Activated naive CD4-positive, alpha-beta T cell treated with anti-CD3 and anti-CD28 coated beads for 36 hours (primary cell): ENCODE results near the gene EPHA6. TPM values are rescaled to one million over a fixed set of nuclear protein-coding genes. Genes with fewer than 3 reads are reported as not detected.

Experiments used
- CTCF ChIA-PET: fragments of 350-600 bp; sonication (Branson Sonifier 250); formaldehyde crosslinking; loops from one replicate; lab custom pipeline; 2021; ENCODE audit warnings: antibody characterized with exemption; lab: Charles Lee
- DNase-seq: peaks from one replicate; pipeline ENCODE4 v3.0.0-alpha.2; 2020
- H3K27ac Mint-ChIP-seq: one replicate; pipeline ENCODE4 v1.8.0; 2021; ENCODE audit warnings: mild to moderate bottlenecking, mixed read lengths
- H3K27me3 Mint-ChIP-seq: one replicate; pipeline ENCODE4 v1.8.0; 2021; ENCODE audit warnings: low read depth, mixed read lengths
- H3K36me3 Mint-ChIP-seq: one replicate; pipeline ENCODE4 v1.8.0; 2021; ENCODE audit warnings: low read depth, mixed read lengths
- H3K4me1 Mint-ChIP-seq: one replicate; pipeline ENCODE4 v1.8.0; 2021; ENCODE audit warnings: low read depth, mixed read lengths
- H3K4me3 Mint-ChIP-seq: one replicate; pipeline ENCODE4 v1.8.0; 2021; ENCODE audit warnings: mild to moderate bottlenecking, moderate library complexity, mixed read lengths
- H3K9me3 Mint-ChIP-seq: one replicate; pipeline ENCODE4 v1.8.0; 2021; ENCODE audit warnings: mixed read lengths
- intact Hi-C: fragments of 100-400 bp; cut with micrococcal nuclease; formaldehyde crosslinking; loops from one replicate; pipeline ENCODE4 v1.15.1; 2023
- total RNA-seq, 2 experiments: library from RNA; stranded (reverse); gene quantifications; one replicate each; pipeline ENCODE4 v1.2.3, GENCODE V29; 2021

Gene EPHA6
- total RNA-seq, 2 experiments from 2014 or later: not detected

DNA sequence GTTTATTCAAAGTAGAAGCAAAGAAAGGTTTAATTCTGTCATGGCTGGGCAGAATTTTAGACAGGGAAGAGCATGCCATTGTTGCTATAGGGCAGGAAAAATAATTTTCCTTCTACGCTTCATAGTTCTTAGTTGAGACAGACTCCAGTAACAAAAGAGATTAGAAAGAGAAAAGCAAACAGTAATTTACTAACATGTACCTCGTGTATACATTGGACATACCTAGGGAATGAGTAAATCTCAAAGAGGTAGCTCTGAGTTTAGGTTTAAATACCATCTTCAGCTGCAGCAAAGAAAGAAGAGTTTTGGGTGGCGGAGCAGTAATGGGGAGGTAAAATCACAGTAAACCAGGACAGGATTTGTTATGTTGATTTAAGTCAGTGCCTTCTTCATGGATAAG, 416.1 kb downstream of the EPHA6 start:
- intact Hi-C loops: no loop called here
- H3K27me3 Mint-ChIP-seq: no peaks in the 10 kb centered on the region
- DNase-seq: no peak
- no peak overlapping the region for H3K4me3 Mint-ChIP-seq
- CTCF ChIA-PET: no interaction called here
- no peak overlapping the region for H3K27ac Mint-ChIP-seq
- no peaks in the 10 kb centered on the region for H3K36me3 Mint-ChIP-seq
- no peaks in the 10 kb centered on the region for H3K4me1 Mint-ChIP-seq
- no peaks in the 10 kb centered on the region for H3K9me3 Mint-ChIP-seq

DNA sequence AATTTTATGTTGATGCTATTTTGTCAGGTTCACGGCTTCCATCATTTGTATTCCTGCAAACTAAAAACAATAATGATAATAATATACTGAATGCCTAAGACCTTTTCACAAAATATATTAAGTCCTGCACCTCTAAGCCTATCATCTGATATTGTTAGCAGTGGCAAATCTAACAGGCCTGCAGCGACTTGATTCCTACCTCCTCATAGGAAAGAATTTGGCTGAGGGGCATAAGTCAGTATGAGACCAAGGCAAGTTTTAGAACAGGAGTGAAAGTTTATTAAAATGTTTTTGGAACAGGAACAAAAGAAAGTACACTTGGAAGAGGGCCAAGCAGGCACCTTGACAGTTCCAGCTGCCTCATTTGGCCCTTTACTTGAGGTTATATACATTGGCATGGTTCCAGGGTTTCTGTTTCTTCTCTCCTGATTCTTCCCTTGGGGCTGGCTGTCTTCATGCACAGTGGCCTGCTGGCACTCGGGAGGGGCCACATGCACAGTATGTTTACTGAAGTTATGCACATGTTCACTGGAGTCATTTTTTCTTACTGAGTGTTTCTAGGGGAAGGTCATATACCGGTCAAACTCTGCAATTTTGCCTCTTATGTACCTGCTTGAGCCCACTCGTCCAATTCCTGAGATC, 418.1 kb downstream of the EPHA6 start:
- no peaks in the 10 kb centered on the region for H3K27me3 Mint-ChIP-seq
- no peak for DNase-seq
- H3K4me1 Mint-ChIP-seq: no peaks in the 10 kb centered on the region
- intact Hi-C loops: no loop called here
- CTCF ChIA-PET: no interaction called here
- H3K27ac Mint-ChIP-seq: no peak overlapping the region
- no peaks in the 10 kb centered on the region for H3K9me3 Mint-ChIP-seq
- H3K4me3 Mint-ChIP-seq: no peak overlapping the region
- H3K36me3 Mint-ChIP-seq: no peaks in the 10 kb centered on the region

- H3K9me3 Mint-ChIP-seq: no peaks in the 10 kb centered on the region
- no peak overlapping the region for H3K27ac Mint-ChIP-seq
- no peaks in the 10 kb centered on the region for H3K4me1 Mint-ChIP-seq
- H3K27me3 Mint-ChIP-seq: no peaks in the 10 kb centered on the region
- H3K36me3 Mint-ChIP-seq: no peaks in the 10 kb centered on the region
- H3K4me3 Mint-ChIP-seq: no peak overlapping the region
- DNase-seq: no peak
- intact Hi-C loops: no loop called here
- CTCF ChIA-PET: no interaction called here
These were observed 420.8 kb downstream of the EPHA6 start for GRCh38 chr3:97235179-97235578.

DNA sequence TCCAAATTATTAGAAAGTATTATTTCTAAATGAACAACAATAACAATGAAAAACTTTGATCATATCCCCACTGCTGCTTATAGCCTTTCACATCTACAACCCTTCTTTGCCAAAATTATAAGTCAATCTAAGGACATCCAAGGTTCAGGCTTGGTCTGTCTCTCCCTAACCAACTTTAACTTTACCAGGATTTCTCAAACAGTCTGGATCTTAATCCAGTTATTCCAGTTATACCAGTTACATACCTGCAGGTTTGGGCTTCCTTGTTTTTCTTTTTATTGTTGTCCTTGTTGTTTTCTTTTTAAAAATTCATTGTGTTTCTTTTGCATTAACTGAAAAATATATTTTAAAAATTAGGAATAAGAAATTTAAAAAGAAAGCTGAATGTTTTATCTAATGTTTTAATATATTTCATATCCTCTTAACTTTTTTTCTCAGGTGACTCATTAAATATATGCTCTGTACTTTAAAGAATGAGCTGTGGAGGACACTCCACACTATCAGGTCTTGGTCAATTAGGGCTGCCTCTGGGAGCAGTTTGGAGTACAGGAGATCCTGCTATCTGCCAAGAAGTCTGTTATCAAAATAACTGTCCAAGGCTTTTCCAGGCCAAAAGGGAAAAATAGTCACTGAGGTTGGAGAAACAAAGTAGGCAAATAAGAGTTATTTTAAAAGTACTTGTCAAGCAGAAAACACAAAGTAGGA, 421.4 kb downstream of the EPHA6 start:
- DNase-seq: no peak
- no peaks in the 10 kb centered on the region for H3K9me3 Mint-ChIP-seq
- H3K4me3 Mint-ChIP-seq: no peak overlapping the region
- H3K27ac Mint-ChIP-seq: no peak overlapping the region
- CTCF ChIA-PET: no interaction called here
- no peaks in the 10 kb centered on the region for H3K36me3 Mint-ChIP-seq
- H3K4me1 Mint-ChIP-seq: no peaks in the 10 kb centered on the region
- H3K27me3 Mint-ChIP-seq: no peaks in the 10 kb centered on the region
- intact Hi-C loops: no loop called here

DNA sequence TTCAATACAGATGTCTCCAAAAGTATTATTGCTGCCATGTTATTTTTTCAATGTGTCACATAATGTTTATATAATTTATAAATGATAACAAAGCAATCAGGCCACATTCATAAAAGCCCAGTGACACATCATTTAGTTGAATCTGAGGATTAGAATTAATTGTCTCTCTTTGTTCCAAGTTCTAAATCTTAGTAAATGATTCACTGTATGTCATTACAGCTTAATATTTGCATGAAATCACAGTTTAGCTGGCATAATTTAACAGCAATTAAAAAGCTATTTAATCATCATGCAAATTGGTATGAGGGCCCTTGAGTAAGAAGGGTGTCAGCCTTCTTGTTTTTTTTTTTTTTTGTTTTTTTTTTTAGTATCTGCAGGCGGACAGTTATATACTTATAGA, 427.0 kb downstream of the EPHA6 start:
- H3K9me3 Mint-ChIP-seq: no peaks in the 10 kb centered on the region

DNA sequence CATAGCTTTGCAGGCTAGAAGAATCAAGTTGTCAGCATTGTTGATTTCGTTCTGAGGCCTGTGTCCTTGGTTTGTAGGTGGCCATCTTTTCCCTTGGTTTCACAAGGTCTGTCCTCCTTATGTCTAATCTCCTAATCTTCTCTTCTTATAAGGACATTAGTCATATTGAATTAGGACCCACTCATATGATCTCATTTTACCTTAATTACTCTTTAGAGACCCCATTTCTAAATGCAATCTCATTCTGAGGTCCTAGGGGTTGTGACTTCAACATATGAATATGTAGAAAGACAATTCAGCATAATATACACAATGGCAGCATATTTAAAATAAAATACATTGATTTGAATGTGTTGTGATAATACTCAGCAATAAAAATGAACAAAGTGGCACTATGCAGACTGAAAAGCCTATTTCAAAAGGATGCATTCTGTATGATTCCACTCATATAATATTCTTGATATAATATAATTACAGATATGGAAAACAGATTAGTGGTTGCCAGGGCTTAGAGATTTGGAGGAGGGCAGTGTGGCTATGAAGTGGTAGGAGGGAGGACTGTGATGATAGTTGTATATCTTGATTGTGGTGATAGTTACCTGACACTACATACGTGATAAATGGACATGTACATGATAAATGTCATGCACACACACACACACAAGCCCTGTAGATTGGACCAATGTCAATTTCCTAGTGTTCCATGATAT, 431.0 kb downstream of the EPHA6 start:
- intact Hi-C loops: no loop called here
- H3K27ac Mint-ChIP-seq: no peak overlapping the region
- H3K36me3 Mint-ChIP-seq: no peaks in the 10 kb centered on the region
- CTCF ChIA-PET: no interaction called here
- no peak overlapping the region for H3K4me3 Mint-ChIP-seq
- DNase-seq: no peak
- no peaks in the 10 kb centered on the region for H3K4me1 Mint-ChIP-seq
- no peaks in the 10 kb centered on the region for H3K27me3 Mint-ChIP-seq
- H3K9me3 Mint-ChIP-seq: no peaks in the 10 kb centered on the region

More for the DNA sequence above, 427.0 kb downstream of the EPHA6 start:
- intact Hi-C loops: no loop called here
- DNase-seq: no peak
- Mint-ChIP-seq H3K27ac (no peak overlapping the region), H3K27me3 (no peaks in the 10 kb centered on the region), H3K4me1 (no peaks in the 10 kb centered on the region), H3K4me3 (no peak overlapping the region), H3K36me3 (no peaks in the 10 kb centered on the region)
- CTCF ChIA-PET: no interaction called here

- Mint-ChIP-seq H3K4me3 (no peak overlapping the region), H3K27me3 (no peaks in the 10 kb centered on the region), H3K36me3 (no peaks in the 10 kb centered on the region), H3K9me3 (no peaks in the 10 kb centered on the region), H3K27ac (no peak overlapping the region), H3K4me1 (no peaks in the 10 kb centered on the region)
- DNase-seq: no peak
- intact Hi-C loops: no loop called here
- CTCF ChIA-PET: no interaction called here
These were observed 441.7 kb downstream of the EPHA6 start for GRCh38 chr3:97256060-97256459.

- Mint-ChIP-seq H3K4me1 (no peaks in the 10 kb centered on the region), H3K27me3 (no peaks in the 10 kb centered on the region), H3K9me3 (no peaks in the 10 kb centered on the region), H3K4me3 (no peak overlapping the region), H3K36me3 (no peaks in the 10 kb centered on the region), H3K27ac (no peak overlapping the region)
- CTCF ChIA-PET: interaction anchor here (0.7 kb wide), 1 partner anchor 29 kb away, joined by 3 read pairs; no protein-coding TSS in a partner anchor
- intact Hi-C loops: no loop called here
- no peak for DNase-seq
These were observed 443.7 kb downstream of the EPHA6 start for GRCh38 chr3:97257942-97258697.

DNA sequence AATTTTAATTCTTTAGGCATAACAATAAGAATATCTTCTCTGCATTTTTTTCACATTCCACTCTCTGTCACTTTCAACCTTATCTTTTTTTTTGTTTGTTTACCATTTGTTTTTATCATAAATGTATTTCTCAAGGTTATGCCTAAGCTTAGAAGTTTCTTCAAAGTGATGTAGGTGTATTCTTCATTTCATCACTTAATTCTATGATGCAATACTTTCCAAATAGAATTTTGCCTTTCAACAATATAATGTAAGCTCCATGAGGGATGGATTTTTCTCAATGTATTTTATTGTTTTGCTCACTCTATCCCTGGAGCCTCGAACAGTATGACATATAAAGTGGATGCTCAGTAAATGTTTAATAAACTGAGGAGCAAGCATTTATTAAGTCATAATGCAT, 444.9 kb downstream of the EPHA6 start:
- CTCF ChIA-PET: no interaction called here
- intact Hi-C loops: no loop called here
- no peaks in the 10 kb centered on the region for H3K27me3 Mint-ChIP-seq
- no peak overlapping the region for H3K4me3 Mint-ChIP-seq
- no peaks in the 10 kb centered on the region for H3K36me3 Mint-ChIP-seq
- no peaks in the 10 kb centered on the region for H3K9me3 Mint-ChIP-seq
- no peaks in the 10 kb centered on the region for H3K4me1 Mint-ChIP-seq
- H3K27ac Mint-ChIP-seq: no peak overlapping the region
- DNase-seq: no peak

DNA sequence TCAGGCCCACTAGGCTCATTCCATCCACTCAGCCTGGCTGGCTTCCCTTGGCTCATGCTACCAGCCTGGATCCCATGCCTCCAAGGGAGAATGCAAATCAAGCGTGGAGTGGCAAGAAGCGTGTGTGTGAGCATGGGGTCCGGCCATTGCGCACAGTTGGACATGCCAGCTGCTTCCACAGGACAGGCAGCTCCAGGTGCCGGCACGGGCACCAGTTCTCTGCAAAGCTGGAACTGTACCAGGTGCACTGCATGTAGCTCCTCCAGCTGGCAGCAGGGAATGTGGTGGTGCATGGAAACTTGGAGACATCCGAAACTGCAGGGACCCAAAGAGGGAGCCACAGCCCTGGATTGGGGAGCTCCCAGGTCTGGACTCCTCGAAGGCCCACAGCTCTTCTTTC, 449.8 kb downstream of the EPHA6 start:
- H3K4me1 Mint-ChIP-seq: no peaks in the 10 kb centered on the region
- H3K4me3 Mint-ChIP-seq: no peak overlapping the region
- H3K36me3 Mint-ChIP-seq: no peaks in the 10 kb centered on the region
- H3K9me3 Mint-ChIP-seq: no peaks in the 10 kb centered on the region
- intact Hi-C loops: no loop called here
- H3K27me3 Mint-ChIP-seq: no peaks in the 10 kb centered on the region
- no peak for DNase-seq
- CTCF ChIA-PET: interaction anchor here (0.7 kb wide), 1 partner anchor 757 kb away, joined by 3 read pairs; no protein-coding TSS in a partner anchor
- no peak overlapping the region for H3K27ac Mint-ChIP-seq

DNA sequence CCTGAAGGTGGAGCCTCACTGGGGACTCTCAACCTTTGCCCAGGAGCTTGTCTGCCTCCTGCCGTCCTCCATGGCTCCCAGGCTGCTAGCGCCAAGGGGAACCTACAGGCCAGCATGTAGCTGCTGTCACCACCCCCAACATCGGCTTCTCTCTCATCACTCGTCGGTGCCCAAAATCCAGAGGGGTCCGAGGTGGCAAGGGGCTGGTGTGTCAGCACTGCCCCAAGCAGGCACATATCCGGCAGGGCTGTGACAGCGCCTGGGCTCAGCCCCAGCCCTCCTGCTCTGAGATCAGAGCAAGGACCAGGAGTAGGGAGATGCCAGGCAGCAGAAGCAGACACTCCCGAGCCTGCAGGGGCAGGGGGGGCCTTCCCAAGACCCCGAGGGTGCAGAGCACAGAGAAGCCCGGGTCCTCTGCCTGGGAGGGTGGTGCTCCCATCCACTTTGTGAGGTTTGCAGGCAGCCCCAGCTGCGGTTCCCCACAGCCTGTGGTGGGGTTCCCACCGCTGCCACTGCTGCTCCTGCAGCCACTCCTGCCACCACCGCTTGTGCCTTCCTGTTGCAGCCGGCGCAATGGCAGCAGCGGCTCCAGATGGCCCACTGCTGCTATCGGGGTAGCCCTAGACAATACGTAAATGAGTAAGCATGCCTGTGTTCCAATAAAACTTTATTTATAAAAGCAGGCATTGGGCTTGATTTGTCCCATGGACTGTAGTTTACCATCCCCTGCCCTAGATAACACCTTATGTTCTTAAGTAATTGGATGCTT, 451.0 kb downstream of the EPHA6 start:
- no peaks in the 10 kb centered on the region for H3K36me3 Mint-ChIP-seq
- no peak overlapping the region for H3K27ac Mint-ChIP-seq
- intact Hi-C loops: no loop called here
- CTCF ChIA-PET: interaction anchor here (0.6 kb wide), 1 partner anchor 307 kb away, joined by 3 read pairs; no protein-coding TSS in a partner anchor
- H3K27me3 Mint-ChIP-seq: no peaks in the 10 kb centered on the region
- no peaks in the 10 kb centered on the region for H3K4me1 Mint-ChIP-seq
- DNase-seq: no peak
- H3K9me3 Mint-ChIP-seq: no peaks in the 10 kb centered on the region
- no peak overlapping the region for H3K4me3 Mint-ChIP-seq

GRCh38 chr3:97269202-97269601, 454.8 kb downstream of the EPHA6 start:
- H3K36me3 Mint-ChIP-seq: no peaks in the 10 kb centered on the region
- intact Hi-C loops: no loop called here
- no peak overlapping the region for H3K4me3 Mint-ChIP-seq
- CTCF ChIA-PET: no interaction called here
- H3K4me1 Mint-ChIP-seq: no peaks in the 10 kb centered on the region
- no peak for DNase-seq
- no peaks in the 10 kb centered on the region for H3K27me3 Mint-ChIP-seq
- no peak overlapping the region for H3K27ac Mint-ChIP-seq
- no peaks in the 10 kb centered on the region for H3K9me3 Mint-ChIP-seq
